NCI-H1092 (cell line): Measurements from ENCODE around the gene LARP1B.
"Not testable (repeated sequence)": the region's sequence is repeated elsewhere in the genome, so short reads cannot be mapped to it uniquely, and the experiment has no call there.

Experiments used
- DNase-seq: peaks from one replicate; lab custom pipeline; 2025; lab: John Stamatoyannopoulos, UW

Gene LARP1B

DNA sequence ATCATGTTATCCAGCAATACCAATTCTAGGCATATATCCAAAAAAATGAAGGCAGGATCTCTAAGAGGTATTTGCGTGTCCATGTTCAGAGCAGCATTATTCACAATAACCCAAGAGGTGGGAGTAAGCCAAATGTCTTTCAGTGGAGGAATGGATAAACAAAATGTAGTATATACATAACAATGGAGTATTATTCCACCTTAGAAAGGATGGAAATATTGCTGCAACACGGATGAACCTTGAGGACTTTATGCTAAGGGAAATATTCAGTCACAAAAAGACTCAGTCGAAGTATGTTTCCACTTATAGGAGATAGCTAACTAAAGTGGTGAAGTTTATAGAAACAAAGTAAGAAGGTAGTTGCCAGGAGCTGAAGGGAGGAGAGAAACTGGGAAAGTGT is 74.3 kb downstream of the LARP1B start:
- DNase-seq: no peak

DNA sequence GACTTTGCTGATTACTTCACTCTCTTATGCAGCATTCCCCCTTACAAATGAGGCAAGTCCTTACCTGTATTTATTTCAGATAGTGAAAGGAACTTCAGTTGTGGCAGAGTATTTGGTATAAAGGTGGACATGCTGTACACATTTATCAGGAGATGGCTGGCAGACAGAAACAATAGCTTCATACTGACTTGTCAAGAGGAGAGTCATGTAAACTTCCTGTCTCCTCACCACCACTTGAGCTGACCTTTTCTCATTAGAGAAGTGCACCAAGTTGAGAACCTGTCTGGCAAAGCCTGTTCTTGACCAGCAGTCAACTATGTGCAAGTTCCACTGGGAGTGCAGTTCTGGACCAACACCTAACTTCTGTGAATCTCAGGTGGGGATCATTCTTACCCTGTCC is 80.8 kb downstream of the LARP1B start:
- no peak for DNase-seq

DNA sequence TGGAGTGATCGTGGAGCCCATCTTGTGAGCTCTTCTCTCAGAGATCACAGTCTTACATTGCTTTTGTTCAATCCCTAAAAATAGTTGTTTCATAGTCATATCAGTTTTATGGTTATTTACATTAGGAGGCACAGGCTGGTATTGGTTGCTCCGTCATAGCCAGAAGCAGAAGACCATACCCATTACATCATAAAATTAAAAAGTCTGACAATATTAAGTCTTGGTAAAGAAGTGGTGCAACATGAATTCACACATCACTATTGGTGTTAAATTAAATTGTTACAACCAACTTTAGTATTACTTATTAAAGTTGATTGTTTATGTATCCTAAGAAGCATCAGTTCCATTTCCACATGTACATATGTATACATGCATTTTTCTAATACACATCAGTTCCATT is 84.6 kb downstream of the LARP1B start:
- no peak for DNase-seq

DNA sequence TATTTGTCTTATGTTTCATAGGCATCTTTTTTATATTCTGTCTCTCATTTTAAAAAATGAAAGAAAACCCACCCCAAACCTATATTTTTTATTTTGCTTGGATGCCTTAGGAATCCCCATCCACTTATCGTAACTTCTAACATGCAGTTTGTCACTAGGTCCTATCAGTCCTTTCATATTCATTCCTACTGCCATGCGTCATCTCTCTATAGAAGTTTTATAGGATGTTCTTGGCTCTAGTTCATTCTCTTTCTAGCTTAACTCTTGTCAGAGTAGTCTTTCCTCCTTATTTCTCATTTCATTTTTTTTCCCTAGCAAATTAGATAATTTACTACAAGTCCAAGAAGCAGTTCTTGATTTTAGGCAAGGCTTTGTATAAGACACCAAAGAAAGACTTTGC is 92.7 kb downstream of the LARP1B start:
- no peak for DNase-seq

DNA sequence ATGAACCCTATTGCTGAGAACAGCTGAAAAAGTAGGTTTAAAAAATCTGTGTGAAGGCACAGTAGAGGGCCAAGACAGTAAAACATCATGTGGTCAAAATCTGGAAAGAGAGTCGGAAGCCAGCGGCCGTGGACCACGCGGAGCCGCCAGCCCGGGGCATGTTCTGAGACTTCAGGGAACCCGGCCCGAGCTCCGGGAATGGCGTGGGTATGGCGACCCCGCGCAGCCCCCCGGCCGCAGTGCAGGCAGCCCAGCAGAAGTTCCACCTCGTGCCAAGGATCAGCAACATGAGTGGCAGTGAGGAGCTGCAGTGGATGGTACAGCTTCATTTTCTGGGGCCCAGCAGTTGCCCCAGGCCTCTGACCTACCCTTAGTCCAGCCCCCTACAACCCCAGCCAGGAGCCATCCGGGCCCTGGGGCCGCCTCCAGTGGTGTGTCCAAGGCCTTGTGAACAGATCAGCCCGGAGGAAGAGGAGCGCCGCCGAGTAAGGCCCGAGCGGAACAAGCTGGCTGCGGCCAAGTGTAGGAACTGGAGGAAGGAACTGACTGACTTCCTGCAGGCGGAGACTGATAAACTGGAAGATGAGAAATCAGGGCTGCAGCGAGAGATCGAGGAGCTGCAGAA is 94.2 kb downstream of the LARP1B start:
- no peak for DNase-seq

GRCh38 chr4:128155874-128156456 is 94.9 kb downstream of the LARP1B start:
- DNase-seq: no peak

DNA sequence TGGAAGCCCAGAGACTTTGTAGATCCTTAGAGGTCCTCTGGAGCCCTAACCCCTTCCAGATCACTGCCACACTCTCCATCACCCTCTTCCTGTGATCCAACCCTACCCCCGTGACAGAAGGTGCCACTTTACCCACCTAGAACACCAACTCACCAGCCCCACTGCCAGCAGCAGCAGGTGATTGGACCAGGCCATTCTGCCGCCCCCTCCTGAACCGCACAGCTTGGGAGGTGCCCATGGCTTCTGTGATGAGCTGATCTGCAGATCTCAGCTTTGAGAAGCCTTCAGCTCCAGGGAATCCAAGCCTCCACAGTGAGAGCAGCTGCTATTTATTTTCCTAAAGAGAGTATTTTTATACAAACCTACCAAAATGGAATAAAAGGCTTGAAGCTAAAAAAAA is 95.4 kb downstream of the LARP1B start:
- not testable (repeated sequence) for DNase-seq

DNA sequence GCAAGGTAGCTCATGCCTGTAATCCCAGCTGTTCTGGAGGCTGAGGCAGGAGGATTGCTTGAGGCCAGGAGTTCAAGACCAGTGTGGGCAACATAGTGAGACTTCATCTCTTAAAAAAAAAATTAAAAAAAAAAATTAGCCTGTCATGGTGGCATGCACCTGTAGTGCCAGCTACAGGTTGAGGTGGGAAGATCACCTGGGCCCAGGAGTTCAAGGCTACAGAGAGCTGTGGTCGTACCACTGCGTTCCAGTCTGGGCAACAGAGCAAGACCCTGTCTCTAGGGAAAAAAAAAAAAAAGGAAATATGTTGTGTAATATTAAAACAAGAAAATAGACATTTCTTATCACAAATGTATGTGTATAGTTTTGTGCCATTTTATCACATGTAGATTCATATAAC is 97.8 kb downstream of the LARP1B start:
- no peak for DNase-seq

- no peak for DNase-seq
Measured at GRCh38 chr4:128159967-128160366, 98.9 kb downstream of the LARP1B start.

GRCh38 chr4:128161138-128161537 is 100.0 kb downstream of the LARP1B start:
- DNase-seq: no peak

DNA sequence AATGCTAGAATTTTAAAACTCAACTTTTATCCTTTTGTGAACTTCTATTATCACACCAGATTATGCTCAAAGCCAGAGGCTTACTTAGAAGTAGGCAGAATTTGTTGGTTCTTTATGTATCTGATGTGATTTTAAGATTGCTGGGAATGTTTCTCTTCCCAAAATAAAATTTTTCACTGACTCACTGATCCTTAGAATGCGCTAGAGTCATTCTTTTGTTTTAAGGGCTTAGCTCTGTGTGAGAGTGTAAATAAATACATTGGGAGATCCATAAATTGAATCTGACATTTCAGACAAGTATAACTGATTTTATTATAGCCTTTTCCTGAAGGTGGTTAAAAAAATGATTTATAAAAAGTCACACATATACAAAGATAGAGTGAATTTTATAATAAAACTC is 101.3 kb downstream of the LARP1B start:
- no peak for DNase-seq

DNA sequence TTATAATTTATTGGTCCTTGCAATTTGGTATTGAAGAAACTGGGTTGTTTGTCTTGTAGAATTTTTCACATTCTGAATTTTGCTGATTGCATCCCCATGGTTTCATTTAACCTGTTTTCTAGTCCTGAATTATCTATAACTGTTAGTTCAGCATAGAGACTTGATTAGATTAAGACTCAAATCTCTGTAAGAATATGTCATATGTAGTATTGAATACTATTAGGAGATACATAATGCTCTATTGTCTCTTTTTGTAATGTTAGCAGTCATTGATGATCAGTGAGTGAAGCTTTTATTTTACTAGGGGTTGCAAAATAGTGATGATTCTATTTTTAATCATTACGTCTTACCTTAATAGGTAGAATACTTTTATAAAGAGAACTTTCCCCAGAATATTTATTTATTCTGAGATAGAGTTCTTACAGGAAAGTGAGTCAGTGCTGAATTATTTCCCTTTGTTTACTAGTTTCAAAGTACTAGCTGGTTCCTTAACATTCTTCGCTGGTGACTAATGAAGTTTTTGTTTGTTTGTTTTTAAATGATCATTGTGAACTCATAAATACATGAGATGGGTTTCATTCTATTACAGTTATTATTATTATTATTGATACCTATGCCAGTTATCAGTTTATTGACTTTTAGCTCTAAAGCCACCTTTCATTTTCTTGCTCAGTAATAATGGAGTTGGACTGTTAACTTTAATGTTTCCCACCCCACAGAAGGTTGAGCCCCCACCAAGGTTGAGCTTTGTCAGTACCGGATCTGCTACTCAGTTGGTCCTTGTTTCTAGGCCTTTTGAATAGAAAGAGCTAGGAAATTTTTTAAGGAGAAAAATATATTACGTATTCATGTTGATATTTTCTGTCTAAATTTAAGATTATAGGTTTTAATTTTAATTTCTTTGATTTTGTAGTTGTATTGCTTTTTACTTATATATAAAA is 102.3 kb downstream of the LARP1B start:
- DNase-seq: no peak

- DNase-seq: no peak
Measured at GRCh38 chr4:128166982-128167381, 105.9 kb downstream of the LARP1B start.

DNA sequence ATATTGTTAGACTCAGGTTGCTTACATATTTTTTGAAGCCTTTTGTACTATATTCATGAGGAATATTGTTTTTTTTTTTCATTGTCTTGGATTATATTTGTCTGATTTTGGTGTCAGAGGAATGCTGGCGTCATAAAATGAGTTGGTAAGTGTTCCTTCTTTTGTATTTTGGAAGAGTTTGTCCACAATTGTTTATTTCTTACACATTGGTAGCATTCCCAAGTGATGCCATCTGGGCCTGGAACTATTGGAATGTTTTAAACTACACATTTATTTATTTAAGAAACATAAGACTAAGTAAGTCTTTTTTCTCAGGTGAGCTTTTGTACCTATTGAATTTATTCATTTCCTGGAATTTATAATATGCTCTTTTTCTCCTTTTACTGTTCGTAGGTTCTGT is 107.6 kb downstream of the LARP1B start:
- DNase-seq: no peak

- no peak for DNase-seq
Measured at GRCh38 chr4:128169245-128169644, 108.1 kb downstream of the LARP1B start.

GRCh38 chr4:128176643-128177042 is 115.5 kb downstream of the LARP1B start:
- DNase-seq: no peak

DNA sequence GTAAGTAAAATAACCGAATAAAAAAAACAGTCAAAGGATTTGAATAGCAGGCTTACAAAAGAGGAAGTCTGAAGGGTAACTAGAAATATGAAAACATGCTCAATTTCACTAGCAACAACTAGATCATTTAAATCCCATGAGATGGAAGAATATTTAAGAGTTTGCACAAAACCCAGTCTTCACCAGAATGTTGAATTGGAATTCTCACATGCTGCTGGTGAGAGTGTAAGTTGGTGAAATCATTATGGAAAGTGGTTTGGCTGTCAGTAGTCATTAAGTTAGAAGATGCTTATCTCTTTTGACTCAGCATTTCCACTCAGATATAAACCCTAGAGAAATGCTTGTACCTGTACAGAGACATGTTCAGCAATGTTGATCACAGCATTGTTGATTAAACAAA is 116.4 kb downstream of the LARP1B start:
- no peak for DNase-seq

- no peak for DNase-seq
Measured at GRCh38 chr4:128186623-128187022, 125.5 kb downstream of the LARP1B start.

- peak; percentile 14 for DNase-seq
Measured at GRCh38 chr4:128191115-128191781, 130.1 kb downstream of the LARP1B start.

GRCh38 chr4:128220286-128221235 is 159.4 kb downstream of the LARP1B start:
- DNase-seq: no peak

GRCh38 chr4:128221586-128221985 is 160.5 kb downstream of the LARP1B start:
- DNase-seq: no peak
